ENCODE data around the gene INPP5J.

The INPP5J gene

DNA sequence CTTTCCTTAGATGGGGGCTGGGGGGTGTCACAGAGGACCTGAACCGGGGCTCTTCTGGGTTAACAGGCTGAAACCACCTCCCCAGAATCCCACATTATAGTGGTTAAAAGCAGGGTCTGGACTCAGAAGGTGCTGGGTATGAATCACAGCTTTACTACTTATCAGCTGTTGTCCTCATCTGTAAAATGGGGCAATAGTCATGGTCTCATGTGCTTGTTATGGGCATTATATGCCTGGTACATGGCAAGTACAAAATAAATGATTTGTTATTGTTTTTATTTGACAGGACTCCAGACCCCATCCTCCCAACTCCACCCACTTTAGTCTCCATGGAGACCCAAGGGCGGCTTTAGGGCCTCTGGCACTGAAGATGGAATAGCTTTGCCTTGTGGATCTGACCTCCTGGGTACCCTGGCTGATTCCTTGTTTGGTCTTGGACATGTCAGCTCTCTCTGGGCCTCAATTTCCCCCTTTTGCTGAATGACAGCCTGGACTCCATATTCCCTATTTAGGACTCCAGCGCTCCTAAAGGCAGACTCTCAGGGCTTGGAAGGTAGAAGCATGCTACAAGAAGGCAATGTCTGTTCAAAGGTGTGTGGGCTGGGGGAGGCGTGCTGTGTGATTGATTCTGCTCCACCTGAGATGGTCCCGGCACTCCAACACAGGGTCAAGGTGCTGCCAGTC lies 42.5 kb upstream of the INPP5J start:
- DNase-seq (ENCODE audit: insufficient read length, low spot score) (no peak), FAIRE-seq (no peak)
- TF ChIP-seq, protein P1, sequence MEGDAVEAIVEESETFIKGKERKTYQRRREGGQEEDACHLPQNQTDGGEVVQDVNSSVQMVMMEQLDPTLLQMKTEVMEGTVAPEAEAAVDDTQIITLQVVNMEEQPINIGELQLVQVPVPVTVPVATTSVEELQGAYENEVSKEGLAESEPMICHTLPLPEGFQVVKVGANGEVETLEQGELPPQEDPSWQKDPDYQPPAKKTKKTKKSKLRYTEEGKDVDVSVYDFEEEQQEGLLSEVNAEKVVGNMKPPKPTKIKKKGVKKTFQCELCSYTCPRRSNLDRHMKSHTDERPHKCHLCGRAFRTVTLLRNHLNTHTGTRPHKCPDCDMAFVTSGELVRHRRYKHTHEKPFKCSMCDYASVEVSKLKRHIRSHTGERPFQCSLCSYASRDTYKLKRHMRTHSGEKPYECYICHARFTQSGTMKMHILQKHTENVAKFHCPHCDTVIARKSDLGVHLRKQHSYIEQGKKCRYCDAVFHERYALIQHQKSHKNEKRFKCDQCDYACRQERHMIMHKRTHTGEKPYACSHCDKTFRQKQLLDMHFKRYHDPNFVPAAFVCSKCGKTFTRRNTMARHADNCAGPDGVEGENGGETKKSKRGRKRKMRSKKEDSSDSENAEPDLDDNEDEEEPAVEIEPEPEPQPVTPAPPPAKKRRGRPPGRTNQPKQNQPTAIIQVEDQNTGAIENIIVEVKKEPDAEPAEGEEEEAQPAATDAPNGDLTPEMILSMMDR (IDR thresholded peaks at IDR 0.05; ENCODE audit: insufficient read depth, missing control alignments): no peak

DNA sequence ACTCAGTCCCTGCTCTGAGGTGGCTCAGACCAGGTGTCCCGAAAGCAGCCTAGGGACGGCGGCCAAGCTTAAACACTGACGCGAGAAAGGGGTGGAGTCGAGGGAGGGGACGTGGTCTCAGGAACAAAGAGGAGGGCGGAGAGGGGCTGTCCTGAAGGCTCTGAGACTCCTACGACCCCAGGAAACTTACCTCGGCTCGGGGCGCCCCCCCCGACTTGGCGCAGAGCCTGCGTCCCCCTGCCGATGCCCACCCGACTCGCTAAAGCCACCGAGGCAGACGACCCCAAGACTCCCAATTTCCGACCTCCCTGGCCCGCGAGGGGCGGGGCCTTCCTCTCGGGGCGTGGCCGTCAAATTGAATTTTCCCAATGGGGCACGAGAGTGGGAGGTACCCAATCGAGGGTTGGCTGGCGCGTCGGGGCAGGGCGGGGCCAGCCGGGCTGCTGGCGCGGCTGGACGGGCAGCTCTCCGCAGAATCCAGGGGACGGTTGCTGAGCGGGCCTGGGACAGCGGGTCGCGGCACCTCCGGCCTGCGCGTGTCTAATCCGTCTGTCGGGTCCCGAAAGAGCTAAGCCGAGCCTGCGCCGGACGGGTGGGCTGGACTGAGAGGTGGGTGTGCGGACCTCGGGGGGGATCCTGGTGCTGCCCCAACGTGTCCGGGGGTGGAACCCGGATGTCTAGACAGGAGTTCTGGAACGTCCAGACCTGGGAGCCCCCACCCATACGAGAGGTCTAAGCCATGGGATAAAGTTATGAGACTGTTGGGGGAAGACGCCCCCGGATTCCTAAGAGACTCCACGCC lies 41.7 kb upstream of the INPP5J start, which contains the start of gene SMTN:
Gene SMTN (plus strand): TSS at position 471 of the 802 bp plus-strand sequence. CDS start 1,941 bp downstream, outside the sequence.
- DNase-seq (ENCODE audit: insufficient read length, low spot score) (peak; percentile 84), FAIRE-seq (no peak)
- TF ChIP-seq, protein P1 (IDR thresholded peaks at IDR 0.05; ENCODE audit: insufficient read depth, missing control alignments): no peak

DNA sequence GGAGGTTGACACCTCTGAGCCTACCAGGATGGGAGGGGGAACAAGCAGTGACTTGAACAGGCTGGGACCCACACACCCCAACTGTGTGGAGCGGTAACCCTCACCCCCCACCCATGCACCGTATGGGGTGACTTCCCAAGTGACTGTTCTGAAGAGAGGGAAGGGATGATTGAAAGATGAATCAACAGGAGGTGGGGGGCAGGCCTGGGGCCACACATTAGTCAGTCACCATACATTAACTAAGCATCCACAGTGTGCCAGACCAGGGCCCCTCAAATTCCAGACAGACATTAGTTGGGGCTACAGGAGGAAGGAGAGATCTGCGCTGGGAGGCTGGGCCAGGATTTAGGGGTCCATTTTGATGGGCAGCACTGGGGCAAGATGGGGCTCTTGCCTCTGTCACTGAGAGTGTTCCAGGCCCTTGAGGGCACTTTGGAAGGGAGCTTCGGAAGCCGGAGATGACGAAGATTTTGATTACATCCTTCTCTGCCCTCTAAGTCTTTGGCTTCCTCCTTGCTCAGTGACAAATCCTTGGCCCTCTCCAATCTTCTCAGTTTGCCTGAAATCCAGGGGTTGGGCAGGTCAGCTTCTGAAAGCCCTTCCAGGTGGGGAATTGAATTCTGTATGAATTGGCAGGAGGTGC lies 40.7 kb upstream of the INPP5J start:
- no peak for FAIRE-seq
- TF ChIP-seq, protein P1 (IDR thresholded peaks at IDR 0.05; ENCODE audit: insufficient read depth, missing control alignments): no peak

DNA sequence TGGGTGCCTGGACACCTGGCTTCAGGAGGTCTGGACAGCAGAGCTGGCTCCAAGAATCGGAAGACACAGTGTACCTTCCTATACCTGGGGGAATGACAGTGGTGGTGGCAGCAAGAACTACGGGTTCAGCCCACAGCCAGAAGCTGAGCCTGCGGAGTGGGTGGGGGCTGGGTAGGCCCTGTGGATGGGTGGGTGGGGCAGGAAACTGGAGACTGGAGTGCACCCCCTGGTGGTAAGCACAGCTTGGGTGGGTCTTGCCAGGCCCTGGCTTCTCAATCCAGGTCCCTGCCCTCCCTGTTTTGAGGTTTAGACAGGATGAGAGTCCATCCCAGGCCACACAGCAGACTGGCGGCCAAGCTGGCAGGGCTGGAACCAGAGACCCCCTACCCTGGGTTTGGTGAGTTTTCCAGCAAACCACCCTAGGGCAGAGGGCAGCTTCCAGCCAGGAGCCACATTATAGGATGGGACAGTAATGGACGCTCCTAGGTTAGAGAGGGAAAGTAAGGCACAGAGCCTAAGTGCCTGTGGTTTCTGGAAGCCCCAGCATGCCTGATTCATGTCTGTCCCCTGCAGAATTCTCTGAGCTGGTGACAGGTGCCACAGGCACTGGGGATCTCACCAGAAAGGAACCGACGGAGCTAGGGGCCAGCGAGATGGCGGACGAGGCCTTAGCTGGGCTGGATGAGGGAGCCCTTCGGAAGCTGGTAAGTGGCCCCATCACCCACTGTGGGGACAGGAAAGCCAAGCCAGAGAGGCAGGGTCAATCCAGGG lies 40.0 kb upstream of the INPP5J start:
- no peak for FAIRE-seq
- TF ChIP-seq, protein P1 (IDR thresholded peaks at IDR 0.05; ENCODE audit: insufficient read depth, missing control alignments): peak; percentile 43
- no peak for DNase-seq (ENCODE audit: insufficient read length, low spot score)

More for the DNA sequence above, 40.7 kb upstream of the INPP5J start:
- DNase-seq (ENCODE audit: insufficient read length, low spot score): no peak

DNA sequence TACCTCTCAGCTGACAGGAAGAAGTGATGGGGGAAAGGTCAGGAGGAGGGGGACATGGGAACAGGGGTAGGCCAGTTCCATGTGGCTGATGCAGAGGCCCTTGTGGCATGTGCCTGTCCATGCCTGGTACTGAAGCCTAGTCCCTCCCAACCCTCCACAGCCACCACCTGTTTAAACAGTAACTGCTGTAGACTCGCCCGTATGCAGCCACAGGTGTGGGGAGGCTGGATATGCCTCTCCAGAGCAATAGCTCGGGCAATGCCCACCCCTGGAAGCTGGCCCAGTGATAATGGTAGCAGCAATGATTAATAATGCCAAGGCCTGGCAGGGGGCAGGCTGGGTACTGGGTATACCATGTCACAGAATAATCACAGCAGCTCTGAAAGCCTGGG lies 39.4 kb upstream of the INPP5J start:
- FAIRE-seq (no peak), DNase-seq (ENCODE audit: insufficient read length, low spot score) (no peak)
- TF ChIP-seq, protein P1 (IDR thresholded peaks at IDR 0.05; ENCODE audit: insufficient read depth, missing control alignments): no peak

DNA sequence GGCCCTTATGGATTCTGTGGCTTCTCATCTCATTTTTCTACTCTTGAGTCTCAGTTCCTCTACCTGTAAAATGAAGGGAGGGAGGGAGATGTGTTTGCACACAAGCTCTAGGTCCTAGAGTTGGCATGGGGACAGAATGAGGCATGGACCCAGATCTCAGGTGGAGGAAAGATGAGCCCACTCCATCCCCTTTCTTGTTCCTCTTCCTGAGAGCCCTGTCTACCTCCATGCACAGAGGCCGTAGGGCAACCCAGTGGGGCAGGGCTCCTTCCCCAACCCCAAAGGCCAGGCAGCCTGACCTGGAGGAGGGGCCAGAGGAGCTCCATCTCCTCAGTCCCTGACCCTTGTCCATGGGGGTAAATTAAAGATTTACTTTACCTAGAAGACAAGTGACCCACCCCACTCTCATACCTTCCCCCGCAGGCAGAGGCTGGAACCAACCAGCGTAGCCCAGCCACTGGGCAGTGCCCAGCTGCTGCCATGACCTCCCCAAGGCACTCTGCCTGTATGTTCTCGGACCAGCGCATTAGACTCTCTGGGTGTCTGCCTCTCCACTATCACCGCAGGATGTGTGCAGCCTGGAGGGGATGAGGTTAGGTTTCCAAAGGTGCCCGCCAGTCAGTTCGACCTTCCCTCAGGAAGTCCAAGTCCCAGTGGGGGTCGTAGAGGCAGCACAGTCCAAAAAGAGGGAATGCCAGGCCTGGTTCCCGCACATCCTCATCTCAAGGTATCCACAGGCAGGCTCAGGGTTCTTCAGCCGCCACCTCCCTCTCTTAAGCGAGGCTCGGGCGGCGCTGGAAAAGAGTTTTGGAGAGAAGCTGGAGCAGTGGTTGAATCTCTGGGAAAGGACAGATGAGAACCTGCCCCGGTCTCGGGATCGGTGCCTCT lies 38.6 kb upstream of the INPP5J start:
- TF ChIP-seq, protein P1 (IDR thresholded peaks at IDR 0.05; ENCODE audit: insufficient read depth, missing control alignments): no peak
- FAIRE-seq (no peak), DNase-seq (ENCODE audit: insufficient read length, low spot score) (no peak)
